Liver (tissue), 9 donors: ENCODE results near the gene HPCAL4. TPM values are rescaled to one million over a fixed set of nuclear protein-coding genes. Genes with fewer than 3 reads are reported as not detected.
A peak's percentile ranks its signal among the peaks of the same experiment; 100 is the strongest.

ENCODE experiments used
- DNase-seq: peaks from one replicate; pipeline ENCODE4 v3.0.0-alpha.2; 2017; ENCODE audit warnings: low spot score
- H3K27ac ChIP-seq, 2 donors: one replicate each; pipeline ENCODE4 v1.7.0; 2013; ENCODE audit warnings: inconsistent platforms in 2 of 2, low read length in 2 of 2, control low read depth in 1 of 2, low read depth in 1 of 2, mild to moderate bottlenecking in 1 of 2
- H3K27me3 ChIP-seq, 4 donors: one replicate each; pipeline versions ENCODE4 v1.6.1 to v1.7.0; 2013; ENCODE audit warnings: low read length in 3 of 4, inconsistent platforms in 1 of 4, mild to moderate bottlenecking in 1 of 4, moderate library complexity in 1 of 4; ENCODE audit not compliant: control insufficient read depth in 4 of 4, insufficient read depth in 4 of 4
- H3K36me3 ChIP-seq, 4 donors: one replicate each; pipeline versions ENCODE4 v1.6.1 to v1.7.0; 2013; ENCODE audit warnings: low read length in 3 of 4, mild to moderate bottlenecking in 3 of 4, low read depth in 1 of 4, moderate library complexity in 1 of 4; ENCODE audit not compliant: control insufficient read depth in 4 of 4, insufficient read depth in 3 of 4
- H3K4me1 ChIP-seq, 4 donors: one replicate each; pipeline versions ENCODE4 v1.6.1 to v1.7.0; 2013; ENCODE audit warnings: low read length in 3 of 4, mild to moderate bottlenecking in 3 of 4, moderate library complexity in 1 of 4; ENCODE audit not compliant: control insufficient read depth in 4 of 4, insufficient read depth in 4 of 4
- H3K4me3 ChIP-seq, 3 donors: one replicate each; pipeline versions ENCODE4 v1.6.1 to v1.7.0; 2013; ENCODE audit warnings: low read length in 3 of 3, control low read depth in 1 of 3, low read depth in 1 of 3, mild to moderate bottlenecking in 1 of 3
- H3K9ac ChIP-seq, 2 donors: one replicate each; pipeline ENCODE4 v1.7.0; 2013; ENCODE audit warnings: low read length in 2 of 2, mild to moderate bottlenecking in 2 of 2, moderate library complexity in 2 of 2, control low read depth in 1 of 2, low read depth in 1 of 2
- H3K9me3 ChIP-seq, 4 donors: one replicate each; pipeline versions ENCODE4 v1.6.1 to v1.7.0; 2013; ENCODE audit warnings: low read length in 3 of 4; ENCODE audit not compliant: control insufficient read depth in 4 of 4
- GABPA ChIP-seq, 2 donors: IDR thresholded peaks in 1 of 2; conservative IDR thresholded peaks in 1 of 2; 2 replicates each; pipeline ENCODE4 v1.6.1; 2016; ENCODE audit warnings: antibody characterized with exemption in 2 of 2, mild to moderate bottlenecking in 1 of 2, moderate library complexity in 1 of 2
- MAX ChIP-seq: IDR thresholded peaks from 2 replicates; pipeline ENCODE4 v1.6.1; 2016; ENCODE audit warnings: antibody characterized with exemption
- NR2F2 ChIP-seq: IDR thresholded peaks from 2 replicates; pipeline ENCODE4 v1.6.1; 2016; ENCODE audit warnings: antibody characterized with exemption
- RAD21 ChIP-seq, 2 donors: IDR thresholded peaks; 2 replicates each; pipeline ENCODE4 v1.6.1; 2016; ENCODE audit warnings: antibody characterized with exemption in 2 of 2, mild to moderate bottlenecking in 2 of 2
- REST ChIP-seq: IDR thresholded peaks from 2 replicates; pipeline ENCODE4 v1.6.1; 2016; ENCODE audit warnings: antibody characterized with exemption, mild to moderate bottlenecking
- SP1 ChIP-seq: IDR thresholded peaks from 2 replicates; pipeline ENCODE4 v1.6.1; 2018; ENCODE audit warnings: antibody characterized with exemption, mild to moderate bottlenecking
- YY1 ChIP-seq: IDR thresholded peaks from 2 replicates; pipeline ENCODE4 v1.6.1; 2016; ENCODE audit warnings: antibody characterized with exemption, mild to moderate bottlenecking
- ZBTB33 ChIP-seq: IDR thresholded peaks from 2 replicates; pipeline ENCODE4 v1.6.1; 2016; ENCODE audit warnings: antibody characterized with exemption
- WGBS: extraction: QIAGEN DNeasy Blood & Tissue Kit; methylation state at CpG from one replicate; pipeline ENCODE4 v1.1.7; 2013; 5-methylcytosine and 5-hydroxymethylcytosine counted together
- polyA plus RNA-seq, 2 donors: library from polyadenylated mRNA; stranded (reverse) in 1 of 2; unstranded in 1 of 2; fragments of 200-250 nt in 1 of 2; fragments of >200 nt in 1 of 2; fragmentation: Nextera tagmentation in 1 of 2; extraction: Ambion mirVana in 1 of 2; gene quantifications; one replicate each; pipeline versions ENCODE4 v1.2.1 to v1.2.3, GENCODE V29; 2013 to 2015
- total RNA-seq, 2 donors: library from RNA; depleted of rRNA; stranded (reverse); fragments of >200 nt; gene quantifications; one replicate each; pipeline ENCODE4 v1.2.3, GENCODE V29; 2014
- donor health status: healthy.
- donor health status: healthy.
- donor health status: healthy.
- donor health status: healthy.
- donor health status: healthy.

Gene HPCAL4
- not detected for total RNA-seq
- polyA plus RNA-seq: not detected

GRCh38 chr1:39691383-39692151 is at the start of gene HPCAL4:
TSS of gene HPCAL4 (minus strand) at chr1:39691433. CDS start at chr1:39684603, 6,830 bp downstream.
- Histone ChIP-seq H3K9me3 (no peaks in the 10 kb centered on the region), H3K36me3 (no peaks in the 10 kb centered on the region)

GRCh38 chr1:39738622-39739366 is 47.6 kb upstream of the HPCAL4 start, which contains the start of gene PPIE:
TSS of gene PPIE (plus strand) at chr1:39738882. CDS start at chr1:39738901, 19 bp downstream.
- Histone ChIP-seq H3K4me1 (peaks cover 4 to 16% (median 14%) of the 10 kb centered on the region in 4 donors), H3K9me3 (no peaks in the 10 kb centered on the region), H3K4me3 (peak within 1 kb of the TSS; percentile 83 to 99 (median 97)), H3K9ac (peak within 1 kb of the TSS; percentile 78 to 88), H3K27me3 (no peaks in the 10 kb centered on the region), H3K27ac (peak within 1 kb of the TSS; percentile 44 to 63), H3K36me3 (peaks cover 3 to 25% (median 19%) of the 10 kb centered on the region in 4 donors)
- peak; percentile 91 for DNase-seq
- WGBS: under 1% methylated on average over 52 of the region's 52 CpGs
- TF ChIP-seq RAD21 (IDR thresholded peaks at IDR 0.05) (no peak), GABPA (IDR thresholded peaks at IDR 0.05 in 1 of 2, conservative IDR thresholded peaks at IDR 0.05 in 1 of 2) (peak; percentile 72 to 89), YY1 (peak; percentile 97), SP1 (peak; percentile 16)

More at GRCh38 chr1:39691383-39692151, at the start of gene HPCAL4:
- peak; percentile 88 for DNase-seq
- H3K27ac ChIP-seq: no peak within 1 kb of the TSS
- H3K9ac ChIP-seq: no peak within 1 kb of the TSS
- H3K4me3 ChIP-seq: peak within 1 kb of the TSS in 1 of 3 donors; percentile 35
- H3K4me1 ChIP-seq: peaks cover 0 to 14% (median 10%) of the 10 kb centered on the region in 4 donors
- H3K27me3 ChIP-seq: peaks cover 2 to 7% (median 5%) of the 10 kb centered on the region in 4 donors
- 6% methylated on average over 47 of the region's 47 CpGs for WGBS
- TF ChIP-seq ZBTB33 (no peak), GABPA (IDR thresholded peaks at IDR 0.05 in 1 of 2, conservative IDR thresholded peaks at IDR 0.05 in 1 of 2) (no peak), REST (no peak)

GRCh38 chr1:39737546-39738169 is 46.4 kb upstream of the HPCAL4 start:
- Histone ChIP-seq H3K9ac (no peak overlapping the region), H3K27ac (no peak overlapping the region), H3K36me3 (peaks cover 0 to 15% (median 11%) of the 10 kb centered on the region in 4 donors), H3K27me3 (peaks cover 0 to 6% (median 0%) of the 10 kb centered on the region in 4 donors), H3K9me3 (no peaks in the 10 kb centered on the region), H3K4me3 (no peak overlapping the region), H3K4me1 (peaks cover 4 to 16% (median 12%) of the 10 kb centered on the region in 4 donors)
- 85% methylated on average over 9 of the region's 9 CpGs for WGBS
- TF ChIP-seq NR2F2 (no peak), MAX (no peak)
- DNase-seq: no peak
